ENCODE results near the gene ZNF665. TPM values are rescaled to one million over a fixed set of nuclear protein-coding genes. Genes with fewer than 3 reads are reported as not detected.
A peak's percentile ranks its signal among the peaks of the same experiment; 100 is the strongest.
"Not testable (repeated sequence)": the region's sequence is repeated elsewhere in the genome, so short reads cannot be mapped to it uniquely, and the experiment has no call there.

The ZNF665 gene
- 10 to 100 TPM in 1 of 4 donors, 1 to 10 TPM in 2, under 1 TPM in 1; 0.77 to 14.2 (median 4.3) TPM for total RNA-seq

GRCh38 chr19:53192771-53193534 is at the start of gene ZNF665:
ZNF665 (minus strand) TSS chr19:53193358; CDS start chr19:53182898, 10,460 bp downstream.
- no peaks in the 10 kb centered on the region for H3K27me3 ChIP-seq
- H3K4me1 ChIP-seq, result no peaks in the 10 kb centered on the region
- H3K36me3 ChIP-seq, result no peaks in the 10 kb centered on the region
- H3K27ac ChIP-seq, result peak within 1 kb of the TSS; percentile 77 to 86
- no peak for TF ChIP-seq CTCF (IDR thresholded peaks at IDR 0.05)
- TF ChIP-seq POLR2A (IDR thresholded peaks at IDR 0.05), result peak; percentile 43 to 67
- H3K9me3 ChIP-seq, result no peaks in the 10 kb centered on the region
- intact Hi-C loops (cut with DNase I; ENCODE audit: low total_unique reads), result no loop called here
- peak; percentile 85 to 91 for DNase-seq
- H3K4me3 ChIP-seq, result peak within 1 kb of the TSS; percentile 73 to 91

GRCh38 chr19:53237114-53237777 is 44.1 kb upstream of the ZNF665 start:
- Histone ChIP-seq H3K27ac (no peak overlapping the region), H3K4me1 (no peaks in the 10 kb centered on the region), H3K36me3 (peaks cover 2 to 4% of the 10 kb centered on the region in 2 donors), H3K4me3 (no peak overlapping the region), H3K9me3 (peaks cover 4 to 76% of the 10 kb centered on the region in 2 donors), H3K27me3 (no peaks in the 10 kb centered on the region)
- intact Hi-C loops (cut with DNase I; ENCODE audit: low total_unique reads), result no loop called here
- no peak for TF ChIP-seq POLR2A (IDR thresholded peaks at IDR 0.05)
- TF ChIP-seq CTCF (IDR thresholded peaks at IDR 0.05), result no peak
- no peak for DNase-seq

DNA sequence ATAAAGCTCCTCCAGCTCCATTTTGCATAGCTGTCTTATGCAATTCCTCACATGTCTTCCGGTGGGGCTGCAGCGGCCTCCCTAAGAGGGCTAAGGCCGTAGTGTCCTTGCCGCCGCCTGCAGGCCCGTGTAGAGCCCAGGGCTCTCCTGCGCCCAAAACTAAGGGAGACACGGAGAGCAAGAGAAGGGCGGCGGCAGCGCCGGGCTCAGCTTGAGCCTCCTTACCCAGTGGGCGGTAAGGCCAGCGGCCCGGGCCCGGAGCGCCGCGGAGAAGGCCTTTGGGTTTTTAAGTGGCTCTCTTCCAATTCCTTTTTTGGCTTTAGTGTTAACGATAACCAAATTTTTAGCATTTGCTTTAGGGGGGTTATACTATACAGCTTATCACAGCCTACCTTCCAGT is 31.4 kb upstream of the ZNF665 start:
- no peak overlapping the region for H3K4me3 ChIP-seq
- no peak overlapping the region for H3K27ac ChIP-seq
- H3K4me1 ChIP-seq, result no peaks in the 10 kb centered on the region
- intact Hi-C loops (cut with DNase I; ENCODE audit: low total_unique reads), result no loop called here
- peaks cover 0 to 55% of the 10 kb centered on the region in 2 donors for H3K9me3 ChIP-seq
- no peak for DNase-seq
- H3K36me3 ChIP-seq, result no peaks in the 10 kb centered on the region
- H3K27me3 ChIP-seq, result no peaks in the 10 kb centered on the region
- TF ChIP-seq POLR2A (IDR thresholded peaks at IDR 0.05), result no peak
- no peak for TF ChIP-seq CTCF (IDR thresholded peaks at IDR 0.05)

DNA sequence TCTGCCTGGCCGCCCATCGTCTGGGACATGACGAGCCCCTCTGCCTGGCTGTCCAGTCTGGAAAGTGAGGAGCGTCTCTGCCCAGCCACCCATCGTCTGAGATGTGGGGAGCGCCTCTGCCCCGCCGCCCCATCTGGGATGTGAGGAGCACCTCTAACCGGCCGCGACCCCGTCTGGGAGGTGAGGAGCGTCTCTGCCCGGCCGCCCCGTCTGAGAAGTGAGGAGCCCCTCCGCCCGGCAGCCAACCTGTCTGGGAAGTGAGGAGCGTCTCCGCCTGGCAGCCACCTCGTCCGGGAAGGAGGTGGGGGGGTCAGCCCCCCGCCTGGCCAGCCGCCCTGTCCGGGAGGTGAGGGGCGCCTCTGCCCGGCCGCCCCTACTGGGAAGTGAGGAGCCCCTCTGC is 29.6 kb upstream of the ZNF665 start:
- DNase-seq; intact Hi-C loops (cut with DNase I; ENCODE audit: low total_unique reads); H3K36me3 ChIP-seq: not testable (repeated sequence)

DNA sequence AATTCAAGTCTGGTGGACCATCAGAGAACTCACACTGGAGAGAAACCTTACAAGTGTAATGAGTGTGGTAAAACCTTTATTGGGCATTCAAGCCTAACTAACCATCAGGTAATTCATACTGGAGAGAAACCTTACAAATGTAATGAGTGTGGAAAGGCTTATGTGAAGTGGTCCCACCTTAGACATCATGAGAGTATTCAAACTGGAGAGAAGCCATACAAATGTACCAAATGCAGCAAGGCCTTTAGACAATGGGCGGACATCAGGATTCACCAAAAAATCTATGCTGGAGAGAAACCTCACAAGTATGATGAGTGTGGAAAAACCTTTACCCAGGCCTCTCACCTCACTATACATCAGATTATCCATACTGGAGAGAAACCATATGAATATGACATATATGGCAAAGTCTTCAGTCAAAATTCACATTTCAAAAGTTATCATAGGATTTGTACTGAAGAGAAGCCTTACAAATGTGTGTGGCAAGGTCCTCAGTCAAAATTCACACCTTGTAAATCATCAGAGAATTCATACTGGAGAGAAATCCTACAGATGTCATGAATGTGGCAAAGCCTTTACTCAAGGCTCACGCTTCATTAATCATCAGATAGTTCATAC is 19.7 kb upstream of the ZNF665 start:
- H3K36me3 ChIP-seq, result no peaks in the 10 kb centered on the region
- DNase-seq, result no peak
- no peak overlapping the region for H3K27ac ChIP-seq
- intact Hi-C loops (cut with DNase I; ENCODE audit: low total_unique reads), result no loop called here
- no peak for TF ChIP-seq POLR2A (IDR thresholded peaks at IDR 0.05)
- no peak for TF ChIP-seq CTCF (IDR thresholded peaks at IDR 0.05)
- H3K27me3 ChIP-seq, result no peaks in the 10 kb centered on the region
- H3K9me3 ChIP-seq, result peaks cover 4 to 94% of the 10 kb centered on the region in 2 donors
- no peaks in the 10 kb centered on the region for H3K4me1 ChIP-seq
- H3K4me3 ChIP-seq, result no peak overlapping the region

More for the DNA sequence above, 29.6 kb upstream of the ZNF665 start:
- H3K4me3 ChIP-seq, H3K4me1 ChIP-seq, H3K27ac ChIP-seq, H3K27me3 ChIP-seq: not testable (repeated sequence)
- peaks cover 0 to 62% of the 10 kb centered on the region in 2 donors for H3K9me3 ChIP-seq

GRCh38 chr19:53211554-53211953 is 18.4 kb upstream of the ZNF665 start:
- DNase-seq; H3K4me3 ChIP-seq; H3K27me3 ChIP-seq; H3K4me1 ChIP-seq; H3K27ac ChIP-seq; intact Hi-C loops (cut with DNase I; ENCODE audit: low total_unique reads); H3K36me3 ChIP-seq: not testable (repeated sequence)
- peaks cover 4 to 94% of the 10 kb centered on the region in 2 donors for H3K9me3 ChIP-seq

All from uterus (tissue), 4 donors.